Measurements from ENCODE around the gene SHROOM2.
"Not testable (repeated sequence)": the region's sequence is repeated elsewhere in the genome, so short reads cannot be mapped to it uniquely, and the experiment has no call there.

The SHROOM2 gene

DNA sequence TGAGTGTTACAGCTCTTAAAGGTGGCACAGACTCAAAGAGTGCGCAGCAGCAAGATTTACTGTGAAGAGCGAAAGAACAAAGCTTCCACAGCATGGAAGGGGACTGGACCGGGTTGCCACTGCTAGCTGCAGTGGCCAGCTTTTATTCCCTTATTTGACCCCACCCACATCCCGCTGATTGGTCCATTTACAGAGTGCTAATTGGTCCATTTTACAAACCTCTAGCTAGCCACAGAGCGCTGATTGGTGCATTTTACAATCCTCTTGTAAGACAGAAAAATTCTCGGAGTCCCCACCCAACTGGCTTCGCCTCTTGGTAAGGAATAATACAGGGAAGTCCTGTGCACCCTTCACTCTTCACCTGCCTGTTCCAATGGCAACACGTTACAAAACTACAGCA lies 1.9 kb upstream of the SHROOM2 start:
- DNase-seq: no peak

- no peak for DNase-seq
Measured at GRCh38 chrX:9785254-9785943, 830 bp upstream of the SHROOM2 start.

- DNase-seq: no peak
Measured at GRCh38 chrX:9786798-9787635, 788 bp downstream of the SHROOM2 start.

- DNase-seq: no peak
Measured at GRCh38 chrX:9788911-9789310, 2.7 kb downstream of the SHROOM2 start.

- DNase-seq: no peak
Measured at GRCh38 chrX:9789555-9789954, 3.3 kb downstream of the SHROOM2 start.

- DNase-seq: no peak
Measured at GRCh38 chrX:9790866-9791265, 4.6 kb downstream of the SHROOM2 start.

DNA sequence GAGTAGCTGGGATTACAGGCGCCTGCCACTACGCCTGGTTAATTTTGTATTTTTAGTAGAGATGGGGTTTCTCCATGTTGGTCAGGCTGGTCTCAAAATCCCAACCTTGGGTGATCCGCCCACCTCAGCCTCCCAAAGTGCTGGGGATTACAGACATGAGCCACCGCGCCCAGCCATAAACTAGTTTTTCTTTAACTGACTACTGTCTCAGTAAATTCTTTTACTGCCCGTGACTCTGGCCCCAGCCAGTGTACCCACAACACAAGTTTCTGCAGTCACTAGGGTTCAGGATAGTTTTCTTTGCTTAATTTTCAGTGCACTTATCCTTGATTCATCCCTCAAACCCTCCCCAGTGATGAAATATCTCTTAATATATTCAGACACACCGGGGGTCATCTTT lies 8.3 kb downstream of the SHROOM2 start:
- no peak for DNase-seq

GRCh38 chrX:9797384-9798360 lies 11.4 kb downstream of the SHROOM2 start:
- DNase-seq: no peak

DNA sequence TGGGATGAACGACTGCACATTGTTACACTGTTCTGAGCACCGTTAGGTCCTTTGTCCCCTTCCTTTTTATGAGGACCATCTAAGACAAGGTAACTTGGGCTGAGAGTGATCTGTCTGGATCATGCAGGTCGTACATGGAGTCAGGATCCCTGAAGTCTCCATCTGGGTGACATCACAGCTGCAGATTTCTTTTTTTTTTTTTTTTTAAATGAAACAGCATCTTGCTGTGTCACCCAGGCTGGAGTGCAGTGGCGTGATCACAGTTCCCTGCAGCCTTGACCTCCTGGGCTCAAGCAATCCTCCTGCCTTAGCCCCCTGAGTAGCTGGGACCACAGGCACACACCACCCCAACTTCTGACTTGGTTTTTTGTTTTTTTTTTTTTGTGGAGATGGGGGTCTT lies 16.5 kb downstream of the SHROOM2 start:
- no peak for DNase-seq

DNA sequence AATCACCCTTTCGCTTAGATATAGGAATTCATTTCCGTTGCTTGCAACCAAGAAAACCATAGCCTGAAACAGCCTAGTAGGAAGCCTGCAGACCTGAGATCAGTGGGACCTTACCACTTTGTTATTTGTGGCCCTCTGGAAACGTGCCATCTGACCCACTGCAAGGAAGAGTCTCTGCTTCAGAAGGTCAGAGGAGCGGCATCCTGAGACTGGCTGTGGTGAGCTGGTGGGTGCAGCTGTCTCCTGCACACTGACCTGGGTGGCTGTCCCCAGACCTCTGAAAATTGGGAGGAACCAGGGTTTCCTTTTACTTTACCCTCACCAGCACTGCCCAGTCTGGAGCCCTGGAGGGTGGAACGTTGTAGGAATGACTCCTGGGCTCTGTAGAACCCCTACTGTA lies 18.2 kb downstream of the SHROOM2 start:
- no peak for DNase-seq

DNA sequence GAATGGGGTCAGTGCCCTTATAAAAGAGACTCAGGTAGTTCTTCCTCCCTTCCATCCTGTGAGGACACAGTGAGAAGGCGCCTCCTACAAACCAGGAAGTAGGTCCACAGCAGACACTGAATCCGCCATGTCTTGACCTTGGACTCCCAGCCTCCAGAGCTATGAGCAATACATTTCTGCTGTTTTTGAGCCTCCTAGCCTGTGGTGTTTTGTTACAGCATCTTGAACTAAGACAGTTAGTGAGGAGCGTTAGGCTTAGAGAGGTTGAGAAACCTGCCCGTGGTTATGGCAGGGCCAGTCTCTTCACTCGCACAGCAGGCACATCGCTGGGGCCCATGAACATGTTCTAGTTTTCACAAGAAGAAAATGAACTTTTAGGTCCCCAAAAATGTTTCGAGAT lies 19.7 kb downstream of the SHROOM2 start:
- no peak for DNase-seq

GRCh38 chrX:9807355-9808182 lies 21.3 kb downstream of the SHROOM2 start:
- DNase-seq: no peak

GRCh38 chrX:9809876-9810275 lies 23.6 kb downstream of the SHROOM2 start:
- not testable (repeated sequence) for DNase-seq

DNA sequence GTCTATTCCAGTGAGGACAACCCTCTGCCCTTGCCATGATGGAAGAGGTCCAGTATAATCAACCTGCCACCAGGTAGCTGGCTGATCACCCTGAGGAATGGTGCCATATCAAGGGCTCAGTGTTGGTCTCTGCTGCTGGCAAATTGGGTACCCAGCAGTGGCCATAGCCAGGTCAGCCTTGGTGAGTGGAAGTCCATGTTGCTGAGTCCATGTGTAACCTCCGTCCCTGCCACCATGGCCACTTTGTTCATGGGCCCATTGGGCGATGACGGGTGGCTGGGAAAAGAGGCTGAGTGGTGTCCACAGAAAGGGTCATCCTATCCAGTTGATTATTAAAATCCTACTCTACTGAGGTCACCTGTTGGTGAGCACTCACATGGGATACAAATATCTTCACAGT lies 24.9 kb downstream of the SHROOM2 start:
- not testable (repeated sequence) for DNase-seq

- DNase-seq: no peak
Measured at GRCh38 chrX:9816084-9816700, 30.0 kb downstream of the SHROOM2 start.

DNA sequence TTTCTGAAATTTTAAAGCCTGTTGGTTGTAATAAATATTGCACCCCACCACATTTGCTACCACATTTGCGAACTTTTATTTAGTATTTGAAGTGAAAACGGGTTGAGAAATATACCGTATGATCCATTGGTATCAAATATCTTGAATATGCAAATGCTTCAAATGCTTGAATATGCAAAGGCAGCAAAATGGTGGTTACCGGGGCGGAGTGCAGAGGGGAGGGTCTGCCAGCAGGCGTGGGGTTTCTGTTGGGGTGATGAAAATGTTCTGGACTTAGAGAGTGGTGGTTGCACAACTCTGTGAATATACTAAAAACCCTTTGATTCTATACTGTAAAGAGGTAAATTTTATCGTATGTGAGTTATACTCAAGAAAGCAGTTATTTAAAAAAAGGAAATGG lies 35.3 kb downstream of the SHROOM2 start:
- DNase-seq: no peak

- no peak for DNase-seq
Measured at GRCh38 chrX:9824554-9824953, 38.3 kb downstream of the SHROOM2 start.

DNA sequence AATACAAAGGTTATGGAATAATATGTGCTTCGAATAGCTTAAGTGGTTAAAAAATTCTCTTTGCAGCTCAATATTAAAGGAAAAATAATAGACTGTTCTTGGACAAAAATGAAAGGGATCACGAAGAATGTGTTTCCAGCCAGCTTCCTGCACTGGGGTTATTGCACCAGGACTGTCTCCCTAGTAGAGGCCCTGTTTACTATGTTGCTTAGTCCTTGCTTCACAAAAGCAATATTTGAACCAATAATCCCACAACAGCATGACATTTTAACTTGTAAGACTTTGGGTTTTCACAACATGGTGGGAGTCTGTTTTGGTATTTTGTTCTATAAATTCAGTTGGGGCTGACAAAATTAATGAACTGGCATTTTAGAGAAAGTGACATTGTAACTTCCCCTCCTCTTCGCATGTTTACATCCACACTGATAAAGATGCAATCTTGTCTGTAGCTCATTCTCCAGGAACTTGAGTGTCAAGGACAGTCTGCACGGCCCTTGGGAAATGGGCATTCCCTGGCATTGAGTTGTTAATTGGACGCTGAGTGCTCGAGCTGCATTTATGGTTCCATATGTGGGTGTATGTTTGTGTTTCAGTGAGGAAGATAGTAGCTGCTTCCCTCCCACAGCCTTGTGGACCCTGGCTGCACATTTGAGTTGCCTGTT lies 39.0 kb downstream of the SHROOM2 start:
- no peak for DNase-seq

DNA sequence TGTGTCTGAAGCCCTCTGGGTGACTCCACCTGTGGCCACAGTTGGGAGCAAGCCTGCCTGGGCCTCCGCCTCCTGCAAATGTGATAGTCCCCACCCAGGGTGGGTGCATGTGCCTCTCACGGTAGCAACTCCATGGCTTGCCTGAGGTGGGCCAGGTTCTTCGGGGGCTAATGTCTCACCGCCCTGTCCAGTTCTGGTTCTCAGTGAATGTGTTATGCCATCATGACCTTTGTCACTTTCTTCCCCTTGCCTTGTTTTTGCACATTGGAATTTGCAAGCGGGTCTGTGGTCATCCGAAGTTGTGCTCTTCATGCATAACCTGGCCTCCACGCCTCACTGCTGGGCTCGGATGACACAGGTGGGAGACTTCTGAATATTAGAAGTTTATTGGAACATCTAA lies 39.7 kb downstream of the SHROOM2 start:
- no peak for DNase-seq

GRCh38 chrX:9829308-9830267 lies 43.4 kb downstream of the SHROOM2 start:
- DNase-seq: no peak
